ENCODE results near the gene TTC5.
"Not testable (repeated sequence)": the region's sequence is repeated elsewhere in the genome, so short reads cannot be mapped to it uniquely, and the experiment has no call there.

TTC5 gene

GRCh38 chr14:20302042-20302755, 3.6 kb downstream of the TTC5 start:
- DNase-seq, result no peak

DNA sequence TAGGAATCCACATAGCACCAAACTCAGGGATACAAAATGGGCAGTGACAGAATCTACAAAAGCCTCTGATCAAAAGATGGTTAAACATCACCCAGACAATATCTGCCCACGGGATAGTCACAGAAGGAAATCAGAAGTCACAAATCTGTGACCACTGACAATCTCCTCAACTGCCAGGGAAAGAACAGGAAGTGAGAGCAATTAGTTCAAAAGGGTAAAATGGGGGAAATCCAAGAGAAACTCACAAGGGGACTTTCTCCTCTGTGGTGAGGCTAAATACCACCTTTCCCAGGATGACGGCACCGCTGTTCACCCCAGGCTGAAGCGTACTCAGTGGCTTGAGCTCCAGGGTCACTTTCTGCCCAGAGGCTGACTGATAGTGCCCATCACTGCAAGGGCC, 10.7 kb downstream of the TTC5 start:
- DNase-seq, result no peak

DNA sequence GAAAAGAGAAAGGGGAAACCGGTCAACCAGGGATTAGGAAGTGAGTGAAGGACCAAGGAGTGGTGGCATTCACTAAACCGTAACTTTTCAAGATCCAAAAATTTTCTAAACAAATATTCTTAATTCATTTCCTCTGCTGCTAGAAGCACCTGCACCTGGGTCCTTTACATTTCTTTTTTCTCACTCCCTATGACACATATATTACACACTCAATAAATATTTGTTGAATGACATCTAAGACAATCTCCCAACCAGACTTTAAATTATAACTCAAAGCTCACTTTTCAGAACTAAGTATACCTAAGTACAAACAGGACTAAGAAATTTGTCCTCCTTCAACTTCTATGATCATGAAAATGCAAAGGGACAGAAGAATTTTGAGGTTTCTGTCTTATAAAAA, 11.1 kb downstream of the TTC5 start:
- DNase-seq, result no peak

GRCh38 chr14:20281998-20282397, 23.8 kb downstream of the TTC5 start:
- DNase-seq, result not testable (repeated sequence)

DNA sequence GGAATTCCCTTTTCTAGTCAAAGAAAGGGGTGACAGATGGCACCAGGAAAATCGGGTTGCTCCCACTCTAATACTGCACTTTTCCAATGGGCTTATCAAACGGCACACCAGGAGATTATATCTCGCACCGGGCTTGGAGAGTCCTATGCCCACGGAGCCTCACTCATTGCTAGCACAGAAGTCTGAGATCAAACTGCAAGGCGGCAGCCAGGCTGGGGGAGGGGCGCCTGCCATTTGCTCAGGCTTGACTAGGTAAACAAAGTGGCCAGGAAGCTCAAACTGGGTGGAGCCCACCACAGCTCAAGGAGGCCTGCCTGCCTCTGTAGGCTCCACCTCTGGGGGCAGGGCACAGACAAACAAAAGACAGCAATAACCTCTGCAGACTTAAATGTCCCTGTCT, 25.5 kb downstream of the TTC5 start:
- not testable (repeated sequence) for DNase-seq

DNA sequence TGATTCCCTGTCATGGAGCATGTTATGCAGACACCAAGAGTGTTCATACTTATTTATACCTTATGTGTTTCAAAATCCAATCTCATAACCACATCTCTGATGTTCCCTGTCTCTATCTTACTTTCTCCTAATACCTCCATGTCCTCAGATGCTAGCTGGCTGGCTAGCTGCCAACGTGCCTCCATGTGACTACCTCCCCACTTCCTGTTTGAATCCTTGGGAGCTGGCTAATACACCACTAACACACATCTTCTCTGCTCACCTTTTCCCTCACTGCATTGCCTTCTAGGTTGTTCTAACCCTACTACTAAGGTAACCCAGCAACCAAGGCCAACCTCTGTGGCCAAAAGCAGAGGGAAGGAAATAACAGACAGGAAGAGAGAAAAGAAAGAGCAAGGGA, 27.3 kb downstream of the TTC5 start:
- DNase-seq, result no peak

- no peak for DNase-seq
Observed at GRCh38 chr14:20277409-20277808, 28.3 kb downstream of the TTC5 start.

DNA sequence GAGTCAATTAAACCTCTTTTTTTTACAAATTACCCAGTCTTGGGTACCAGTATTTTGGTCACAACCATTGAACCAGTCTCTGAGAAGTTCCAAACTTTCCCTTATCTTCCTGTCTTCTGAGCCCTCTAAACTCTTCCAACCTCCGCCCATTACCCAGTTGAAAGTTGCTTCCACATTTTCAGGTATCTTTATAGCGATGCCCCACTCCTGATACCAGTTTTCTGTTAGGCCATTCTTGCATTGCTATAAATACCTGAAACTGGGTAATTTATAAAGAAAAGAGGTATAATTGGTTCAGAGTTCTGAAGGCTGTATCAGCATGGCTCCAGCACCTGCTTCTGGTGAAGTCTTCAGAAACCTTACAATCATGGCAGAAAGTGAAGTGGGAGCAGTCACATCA, 31.7 kb downstream of the TTC5 start:
- no peak for DNase-seq

DNA sequence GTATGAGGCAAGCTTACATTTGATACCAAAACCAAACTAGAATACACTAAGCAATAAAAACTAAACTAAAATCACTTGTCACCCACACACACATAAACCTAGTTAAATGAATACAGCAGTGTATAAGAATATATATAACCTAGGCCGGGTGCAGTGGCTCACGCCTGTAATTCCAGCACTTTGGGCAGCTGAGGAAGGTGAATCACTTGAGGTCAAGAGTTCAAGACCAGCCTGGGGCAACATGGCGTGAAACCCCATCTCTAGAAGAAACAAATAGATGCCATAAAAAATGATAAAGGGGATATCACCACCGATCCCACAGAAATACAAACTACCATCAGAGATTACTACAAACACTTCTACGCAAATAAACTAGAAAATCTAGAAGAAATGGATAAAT, 41.4 kb downstream of the TTC5 start:
- not testable (repeated sequence) for DNase-seq

DNA sequence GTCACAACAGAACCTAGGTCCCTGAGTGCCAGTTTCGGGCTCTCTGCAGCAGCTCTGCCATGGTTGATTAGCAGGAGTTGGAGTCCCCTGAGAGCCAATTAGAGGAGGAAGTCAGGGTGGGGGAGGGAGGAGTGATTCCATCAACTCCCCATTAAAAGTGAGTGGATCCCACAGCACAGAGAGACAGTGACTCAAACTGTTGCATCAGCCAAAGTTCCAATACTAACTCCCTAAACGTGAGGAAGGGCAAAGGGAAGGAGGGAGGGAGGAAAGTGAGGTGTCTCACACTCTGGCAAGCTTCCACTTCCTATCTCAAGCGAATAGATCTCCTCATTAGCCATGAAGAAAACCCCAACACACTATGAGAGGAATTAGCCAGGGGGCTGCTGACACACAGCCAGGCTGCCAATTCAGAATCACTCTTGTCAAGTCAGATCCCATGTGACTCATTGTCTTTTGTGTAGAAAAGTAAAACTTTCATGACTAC, 43.1 kb downstream of the TTC5 start:
- DNase-seq, result no peak

DNA sequence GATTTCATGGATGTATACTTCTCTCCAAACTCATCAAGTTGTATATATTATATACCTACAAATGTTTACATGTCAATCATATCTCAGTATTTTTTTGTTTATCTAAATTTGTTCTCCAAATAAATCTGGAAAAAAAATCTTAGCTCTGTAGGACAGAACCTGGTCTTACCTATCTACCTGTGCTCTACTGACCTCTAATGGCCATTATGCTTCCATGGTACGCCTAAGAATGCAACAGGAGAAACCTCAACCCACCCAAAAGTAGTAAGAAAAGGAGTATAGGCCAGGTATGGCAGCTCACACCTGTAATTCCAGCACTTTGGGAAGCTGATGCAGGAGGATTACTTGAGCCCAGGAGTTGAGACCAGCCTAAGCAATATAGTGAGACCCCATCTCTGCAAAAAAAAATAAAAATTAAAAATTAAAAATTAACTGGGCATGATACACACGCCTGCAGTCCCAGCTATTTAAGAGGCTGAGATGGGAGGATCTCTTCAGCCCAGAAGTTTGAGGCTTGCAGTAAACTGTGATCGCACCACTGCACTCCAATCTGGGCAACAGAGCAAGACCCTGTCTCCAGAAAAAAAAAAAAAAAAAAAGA, 58.0 kb downstream of the TTC5 start:
- DNase-seq, result no peak
